HG02588 (cell line): ENCODE measurements around the gene SMPD3.

Experiments used
- ATAC-seq: cut with Tn5 transposase; IDR thresholded peaks from one replicate; pipeline ENCODE4 v1.9.1; 2021; ENCODE audit warnings: mild to moderate bottlenecking, moderate library complexity; ENCODE audit not compliant: unreplicated experiment

The SMPD3 gene

DNA sequence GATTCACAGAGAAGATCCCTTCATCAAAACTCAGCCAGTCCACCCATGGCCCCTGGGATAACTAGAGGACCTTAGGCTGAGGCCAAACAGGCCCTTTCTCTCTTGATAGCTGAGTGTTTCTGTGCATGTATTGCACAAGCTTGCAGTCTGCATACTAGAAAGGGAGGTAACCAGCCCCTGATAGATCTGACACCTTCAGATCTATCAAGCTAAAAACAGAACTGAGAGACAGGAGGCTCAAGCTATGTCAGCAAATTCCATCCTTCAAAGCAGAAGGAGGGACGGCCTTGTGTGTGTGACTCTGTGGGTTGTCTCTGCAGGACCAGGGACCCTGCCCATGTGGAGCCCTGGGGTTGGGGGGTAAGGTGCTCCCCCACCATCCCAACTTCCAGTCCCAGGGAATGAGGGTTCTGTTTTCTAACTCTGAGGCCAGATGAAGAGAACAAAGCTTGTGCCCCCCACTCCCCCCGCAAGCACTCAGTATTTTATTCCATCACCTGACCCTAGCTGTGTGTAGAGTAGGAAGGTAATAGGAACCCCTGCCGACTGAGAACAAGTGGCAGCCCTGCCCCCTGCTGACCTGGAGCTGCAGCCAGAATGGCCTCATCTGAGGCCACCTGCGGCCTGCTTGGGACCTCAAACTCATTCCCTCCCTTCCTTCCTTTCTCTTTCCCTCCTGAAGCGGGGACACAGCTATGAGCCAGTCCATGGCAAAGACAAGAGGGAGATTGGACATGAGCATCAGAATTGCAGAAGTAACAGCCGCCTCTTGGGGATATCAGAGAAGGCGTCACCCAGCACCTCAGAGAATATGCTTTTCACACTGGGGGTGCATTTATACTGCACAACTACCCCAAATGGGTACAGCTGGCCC lies 63.8 kb downstream of the SMPD3 start:
- ATAC-seq, result no peak

DNA sequence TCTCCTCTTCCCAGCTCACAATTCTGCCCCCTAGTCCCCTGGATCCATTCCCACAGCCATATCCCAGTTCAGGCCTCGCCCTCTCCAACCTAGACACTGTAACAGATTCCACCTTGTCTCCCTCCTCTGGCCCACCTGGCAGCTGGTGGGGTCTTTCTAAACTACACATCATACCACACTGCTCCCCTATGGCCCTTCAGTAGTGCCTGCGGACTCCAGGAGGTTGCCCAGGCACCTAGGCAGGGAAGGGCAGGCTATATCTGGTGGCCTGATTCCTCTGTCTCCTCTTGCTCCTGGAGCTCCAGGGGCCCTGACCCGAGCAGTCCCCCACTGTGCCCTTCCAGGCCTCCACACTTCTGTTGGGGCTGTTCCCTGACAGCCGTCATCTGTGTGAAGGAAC lies 64.5 kb downstream of the SMPD3 start:
- ATAC-seq, result no peak

DNA sequence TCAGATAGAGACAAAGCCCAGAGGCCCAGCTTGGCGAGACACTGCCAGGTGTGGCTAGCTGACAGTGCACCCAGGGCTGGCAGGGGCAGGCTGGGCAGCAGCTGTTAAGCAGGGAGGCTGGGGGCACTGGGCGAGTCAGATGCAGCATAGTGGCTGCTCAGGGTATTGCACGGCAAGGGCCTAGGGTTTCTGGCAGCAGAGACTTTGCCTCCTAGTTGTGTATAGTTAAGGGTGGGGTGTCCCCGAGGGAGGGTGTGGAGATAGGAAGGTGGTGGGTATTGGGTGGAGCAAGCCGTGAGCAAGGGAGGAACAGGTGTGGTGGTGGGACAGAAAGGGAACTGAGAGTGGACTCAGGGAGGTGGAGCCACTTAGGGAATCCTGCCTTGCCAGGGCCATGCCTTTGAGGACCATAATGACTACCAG lies 66.0 kb downstream of the SMPD3 start:
- ATAC-seq, result no peak

DNA sequence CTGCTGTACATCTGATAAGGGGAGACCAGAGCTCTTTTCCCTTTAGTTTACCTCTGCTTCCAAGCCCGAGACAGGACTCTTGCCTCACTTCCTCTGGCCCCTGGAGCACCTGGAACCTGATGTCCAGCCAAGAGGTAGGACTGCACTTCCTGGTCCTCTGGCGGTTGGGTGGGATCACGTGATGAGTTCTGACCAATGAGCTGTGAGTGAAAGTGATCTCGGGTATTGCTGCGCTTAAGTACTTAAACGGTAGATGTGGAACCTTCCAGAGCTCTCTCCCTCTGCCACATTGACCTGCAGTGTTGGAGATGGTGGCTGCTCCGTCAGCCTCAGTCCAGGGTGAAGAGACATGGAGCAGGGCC lies 67.0 kb downstream of the SMPD3 start:
- no peak for ATAC-seq

DNA sequence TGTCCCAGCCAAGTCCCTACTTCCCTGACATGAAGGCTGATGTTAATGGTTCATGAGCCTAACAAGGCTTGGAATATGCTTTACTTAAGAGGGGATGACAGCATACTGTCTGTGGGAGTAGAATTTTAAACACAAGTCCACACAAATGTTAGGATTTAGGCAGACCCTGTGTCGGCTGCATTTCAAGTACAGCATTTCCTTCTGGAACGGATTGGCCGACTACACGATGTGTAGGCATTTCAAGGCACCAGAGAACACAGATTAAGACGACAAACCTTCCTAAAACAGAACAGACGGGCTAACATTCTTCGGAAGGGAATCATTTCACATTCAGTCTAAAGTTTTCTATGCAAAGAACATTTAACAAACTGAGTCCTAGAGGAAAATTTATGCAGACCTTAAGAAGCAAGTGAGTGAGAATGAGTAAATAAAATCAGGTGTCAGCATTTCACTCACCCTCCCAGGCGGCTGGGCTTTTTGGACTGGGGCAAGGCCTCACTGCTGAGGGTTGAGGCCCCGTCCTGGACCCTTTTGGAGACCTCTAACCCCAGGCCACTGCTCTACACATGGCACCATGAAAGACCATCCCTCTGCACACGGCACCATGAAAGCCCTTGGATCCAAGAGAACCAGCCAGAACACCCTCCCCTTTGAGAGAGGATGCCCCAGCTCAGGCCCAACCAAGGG lies 67.5 kb downstream of the SMPD3 start:
- no peak for ATAC-seq

DNA sequence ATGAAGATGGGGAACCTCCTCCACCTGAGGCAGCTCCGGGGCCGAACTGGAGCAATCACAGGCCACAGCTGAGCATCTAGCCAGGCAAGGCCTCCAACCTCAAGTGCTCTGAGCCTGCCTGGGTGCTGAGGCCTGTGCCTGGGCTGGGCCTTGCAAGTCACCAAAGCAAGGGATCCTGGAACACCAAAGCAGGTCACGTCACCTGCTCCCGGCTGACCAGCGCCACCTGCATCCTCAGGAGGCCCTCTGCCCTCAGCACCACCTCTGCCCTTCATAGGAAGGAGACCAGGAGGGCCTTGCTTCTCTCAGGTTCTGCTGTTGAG lies 68.0 kb downstream of the SMPD3 start:
- no peak for ATAC-seq

DNA sequence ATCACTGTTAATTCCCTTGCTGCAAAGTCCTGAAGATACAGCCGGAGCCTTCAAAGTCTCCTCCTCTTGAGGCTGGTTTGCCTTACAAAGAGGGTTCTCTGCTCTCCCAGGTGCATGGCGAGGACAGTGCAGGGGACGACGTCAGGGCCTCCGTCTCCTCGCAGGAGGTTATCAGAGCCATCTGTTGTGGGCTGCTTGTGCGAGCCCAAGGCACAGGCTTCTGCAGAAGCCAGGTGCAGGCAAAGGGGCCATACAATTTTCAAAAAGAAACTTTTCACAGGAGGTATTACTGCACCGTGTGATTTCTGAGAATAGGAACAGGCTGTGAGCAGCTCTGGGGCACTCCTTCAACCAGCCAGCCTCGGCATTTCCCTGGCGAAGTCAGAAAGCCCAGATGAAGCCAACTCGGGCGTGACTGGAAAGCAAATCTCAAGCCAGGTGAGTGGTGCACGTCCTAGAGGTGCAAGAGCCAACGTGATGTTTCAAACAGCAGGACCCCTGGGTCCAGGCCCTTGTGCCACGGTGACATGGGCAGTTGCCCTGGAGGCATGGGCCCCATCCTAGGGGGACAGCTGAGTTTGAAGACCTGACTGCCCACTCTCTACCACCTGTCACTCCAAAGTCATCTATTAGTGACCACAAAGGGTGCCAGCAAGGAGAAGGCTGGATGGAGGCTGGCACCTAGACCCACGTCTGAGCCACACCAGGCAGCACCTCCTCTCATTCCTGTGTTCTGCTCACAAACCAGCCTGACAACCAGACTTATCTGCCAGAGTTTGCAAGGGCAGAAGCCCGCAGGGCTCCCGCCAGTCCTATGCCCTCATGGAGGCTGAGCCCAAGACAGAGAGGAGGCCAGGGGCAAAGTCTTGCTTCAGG lies 68.6 kb downstream of the SMPD3 start:
- no peak for ATAC-seq

DNA sequence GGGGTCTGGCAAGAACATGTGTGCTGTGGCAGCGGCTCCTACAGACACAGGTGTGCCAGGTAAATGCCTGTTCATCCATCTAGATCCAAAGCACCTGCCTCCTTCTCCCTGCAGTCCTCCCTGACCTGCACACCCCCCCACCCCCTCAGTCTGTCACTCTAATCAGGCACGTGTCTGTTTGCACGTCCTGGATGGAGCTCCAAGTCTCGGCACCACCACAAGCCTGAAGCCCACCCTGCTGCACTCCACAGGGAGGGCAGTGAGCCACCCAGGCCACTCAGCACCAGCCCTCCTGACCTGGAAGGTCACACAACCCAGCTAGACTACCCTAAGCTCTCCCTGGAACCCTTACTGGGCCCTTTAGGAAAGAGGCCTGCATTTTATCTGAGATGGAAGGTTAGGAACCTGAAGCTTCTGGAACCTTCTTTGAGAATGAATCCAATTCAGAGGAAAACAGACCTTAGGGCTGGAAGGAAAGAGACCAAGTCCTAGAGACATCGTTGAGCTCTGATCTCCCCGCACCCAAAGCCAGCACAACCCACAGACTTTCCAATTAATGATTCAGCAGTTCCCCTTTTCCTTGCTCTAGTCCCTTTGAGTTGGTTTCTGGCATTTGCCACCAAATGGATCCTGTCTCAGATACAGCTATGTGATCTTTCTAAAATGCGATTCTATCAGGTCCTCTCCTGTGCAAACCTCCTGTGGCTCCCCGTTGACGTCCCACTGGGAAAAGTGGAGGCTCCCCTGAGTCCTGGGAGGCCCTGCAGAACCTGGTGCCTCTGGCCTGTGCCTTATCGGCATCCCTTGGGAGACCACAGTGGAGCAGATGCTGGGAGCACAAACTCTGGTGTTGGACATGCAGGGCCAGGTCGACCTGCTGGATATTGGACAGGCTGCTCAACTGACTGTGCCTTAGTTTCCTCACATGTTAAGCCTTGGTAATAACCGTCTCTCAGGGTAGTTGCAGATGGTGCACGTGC lies 69.6 kb downstream of the SMPD3 start:
- ATAC-seq, result no peak

DNA sequence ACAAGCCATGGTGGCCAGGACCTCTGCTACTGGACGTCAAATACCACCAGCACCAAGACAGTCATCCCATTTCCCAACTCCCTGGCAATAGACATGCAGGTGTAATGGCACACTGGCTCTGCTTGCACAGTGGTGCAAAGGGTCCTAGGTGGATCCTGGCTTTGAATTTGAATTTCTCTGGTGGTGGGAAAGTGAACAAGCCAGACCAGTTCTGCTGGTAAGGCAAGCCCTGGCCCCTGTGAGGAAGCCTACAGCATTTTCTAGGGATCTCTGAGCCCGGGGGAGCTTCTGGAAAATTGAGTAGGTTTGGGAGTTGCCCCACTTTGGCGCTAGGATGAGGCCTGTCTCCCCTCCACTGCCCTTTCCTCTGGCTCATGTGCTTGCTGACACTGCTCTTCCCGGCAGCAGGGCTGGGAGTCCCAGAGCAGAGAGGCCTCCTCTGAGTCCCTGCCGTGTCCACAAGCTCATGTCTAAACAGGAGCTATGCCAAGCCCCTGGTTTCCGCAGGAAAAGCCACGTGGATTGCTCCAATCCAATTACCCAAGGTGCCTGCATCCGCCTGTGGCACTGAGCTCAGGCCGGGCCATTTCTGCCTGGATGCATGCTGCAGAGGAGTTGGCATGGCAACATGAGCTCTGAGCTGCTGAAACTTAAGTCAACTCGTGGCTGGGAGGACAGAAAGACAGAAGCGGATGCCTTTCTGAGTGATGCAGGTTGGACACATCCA lies 70.5 kb downstream of the SMPD3 start:
- no peak for ATAC-seq

DNA sequence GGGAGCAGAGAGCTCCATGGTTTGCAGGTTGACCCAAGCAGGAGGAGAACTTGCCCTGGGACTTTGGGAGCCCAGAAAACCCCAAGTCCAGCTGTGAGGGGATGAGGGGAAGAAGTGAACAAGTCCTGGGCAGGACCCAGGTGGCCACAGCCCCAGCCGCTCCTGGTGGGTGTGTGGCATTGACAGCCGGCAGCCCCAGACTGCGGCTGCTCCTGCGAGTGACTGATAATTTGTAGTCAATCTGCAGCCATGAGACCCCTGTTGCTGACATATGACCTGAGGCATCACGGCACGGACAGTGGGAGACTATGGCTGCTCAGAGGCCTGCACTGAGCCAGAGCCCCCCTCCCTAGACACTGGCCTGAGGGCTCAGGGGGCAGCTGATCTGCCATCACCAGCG lies 71.1 kb downstream of the SMPD3 start:
- ATAC-seq, result no peak

DNA sequence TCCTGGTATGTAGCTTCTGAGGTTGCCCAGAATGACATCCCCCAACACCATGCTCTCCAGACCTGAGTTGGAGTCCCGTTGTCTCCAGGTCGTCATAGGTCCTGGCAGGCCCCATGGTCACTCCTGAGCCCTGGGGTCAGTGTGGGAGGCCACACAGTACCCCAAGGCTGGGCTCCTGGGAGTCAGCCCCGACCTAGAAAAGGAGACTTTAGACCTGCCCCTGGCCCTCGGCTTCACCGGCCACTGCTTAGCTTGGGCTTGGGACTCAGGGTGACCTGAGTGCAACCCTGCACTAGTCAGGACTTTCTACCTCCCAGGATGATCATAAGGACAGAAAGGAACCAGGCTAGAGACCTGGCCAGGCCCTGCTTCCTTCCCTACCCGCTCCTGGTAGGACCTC lies 71.7 kb downstream of the SMPD3 start:
- ATAC-seq, result no peak

DNA sequence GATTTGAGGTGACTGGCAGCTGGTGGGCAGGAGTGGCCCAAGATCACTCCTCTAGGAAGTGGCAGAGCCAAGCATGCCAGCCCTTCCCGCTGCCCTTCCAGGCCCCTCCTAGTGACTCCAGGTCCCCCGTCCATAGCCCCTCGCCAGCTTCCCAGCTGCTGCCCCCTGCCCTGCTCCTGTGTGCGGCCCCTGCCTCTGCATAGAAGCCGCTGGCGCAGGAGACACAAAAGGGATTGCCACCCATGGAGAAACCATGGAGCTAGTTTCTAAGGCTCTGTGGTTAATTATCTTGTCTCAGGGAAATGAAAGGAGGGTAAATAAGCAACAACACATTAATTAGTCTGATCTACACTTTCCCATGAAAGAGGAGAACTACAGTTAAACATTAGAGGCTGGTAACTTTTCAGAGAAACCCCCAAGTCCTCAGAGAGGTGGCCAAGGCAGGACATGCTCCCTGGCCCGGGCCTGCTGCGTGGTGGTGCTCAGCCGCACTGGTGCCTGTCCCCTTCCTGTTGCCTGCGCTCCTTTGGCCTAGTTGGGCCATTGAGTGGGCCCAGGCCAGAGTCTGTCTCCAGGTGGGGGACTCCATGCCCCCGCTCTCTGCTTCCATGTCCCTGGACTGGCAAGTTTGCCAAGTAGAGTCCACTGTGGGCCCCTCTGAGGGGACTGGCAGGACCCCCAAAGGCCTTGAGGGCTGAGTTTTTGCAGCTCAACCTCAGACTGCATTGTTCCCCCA lies 72.3 kb downstream of the SMPD3 start:
- ATAC-seq, result no peak

DNA sequence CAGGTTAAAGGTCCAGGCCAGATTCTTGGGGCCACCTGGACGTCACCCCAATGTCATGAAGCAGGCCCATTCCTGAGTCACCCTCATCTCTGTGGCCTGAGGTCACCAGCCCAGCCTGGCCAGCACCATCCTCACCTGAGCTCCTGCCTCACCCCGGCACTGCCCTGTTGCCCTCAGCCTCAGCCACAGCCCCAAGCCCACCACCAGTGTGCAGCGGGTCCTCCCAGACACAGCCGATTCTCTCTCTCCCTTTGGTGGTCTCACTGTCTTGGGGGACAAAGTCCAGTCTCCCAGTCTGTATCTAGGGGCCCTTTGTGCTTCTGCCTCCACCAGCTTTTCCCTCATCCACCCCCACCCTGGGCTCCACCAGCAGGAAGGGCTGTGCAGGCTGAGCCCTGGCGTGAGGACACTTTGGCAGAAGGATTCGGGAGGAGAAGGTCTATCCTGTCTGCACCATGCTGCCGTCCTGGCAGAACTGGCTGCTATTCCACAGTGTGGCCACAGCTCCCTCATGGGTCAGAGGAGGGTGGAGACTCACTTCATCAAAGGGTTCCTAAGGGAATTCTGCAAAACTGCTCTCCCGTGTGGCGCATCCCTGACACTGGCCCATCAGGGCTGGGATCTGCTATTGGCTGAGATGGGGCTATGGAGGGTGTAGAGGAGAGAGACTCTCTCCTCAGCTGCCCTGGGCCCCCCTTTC lies 73.2 kb downstream of the SMPD3 start:
- no peak for ATAC-seq

DNA sequence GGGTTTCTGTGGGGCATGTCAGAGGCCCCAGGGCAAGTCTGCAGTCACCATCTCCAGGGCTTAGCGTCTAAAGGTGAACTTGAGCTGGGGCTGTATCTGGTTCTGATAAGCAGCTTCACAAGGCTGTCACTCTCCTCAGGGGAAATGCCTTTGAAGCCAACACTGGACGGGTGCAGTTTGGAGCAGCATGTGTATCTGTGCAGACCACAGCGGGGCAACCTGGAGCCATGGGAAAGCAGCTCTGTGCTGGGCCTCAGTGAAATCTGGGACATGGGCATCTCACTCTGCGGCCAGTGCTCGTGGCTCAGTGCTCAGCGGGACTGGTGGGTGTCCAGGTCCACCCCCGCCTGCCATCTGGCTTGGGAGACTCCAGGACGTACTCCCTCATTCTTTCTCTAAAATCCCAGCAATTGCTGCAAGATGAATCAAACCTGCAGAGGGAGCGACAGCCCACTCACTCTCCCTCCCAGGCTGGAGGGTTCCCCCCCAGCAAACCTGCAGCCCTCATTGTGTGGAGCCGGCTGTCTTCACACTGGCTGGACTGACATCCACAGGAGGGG lies 74.0 kb downstream of the SMPD3 start:
- ATAC-seq, result no peak

DNA sequence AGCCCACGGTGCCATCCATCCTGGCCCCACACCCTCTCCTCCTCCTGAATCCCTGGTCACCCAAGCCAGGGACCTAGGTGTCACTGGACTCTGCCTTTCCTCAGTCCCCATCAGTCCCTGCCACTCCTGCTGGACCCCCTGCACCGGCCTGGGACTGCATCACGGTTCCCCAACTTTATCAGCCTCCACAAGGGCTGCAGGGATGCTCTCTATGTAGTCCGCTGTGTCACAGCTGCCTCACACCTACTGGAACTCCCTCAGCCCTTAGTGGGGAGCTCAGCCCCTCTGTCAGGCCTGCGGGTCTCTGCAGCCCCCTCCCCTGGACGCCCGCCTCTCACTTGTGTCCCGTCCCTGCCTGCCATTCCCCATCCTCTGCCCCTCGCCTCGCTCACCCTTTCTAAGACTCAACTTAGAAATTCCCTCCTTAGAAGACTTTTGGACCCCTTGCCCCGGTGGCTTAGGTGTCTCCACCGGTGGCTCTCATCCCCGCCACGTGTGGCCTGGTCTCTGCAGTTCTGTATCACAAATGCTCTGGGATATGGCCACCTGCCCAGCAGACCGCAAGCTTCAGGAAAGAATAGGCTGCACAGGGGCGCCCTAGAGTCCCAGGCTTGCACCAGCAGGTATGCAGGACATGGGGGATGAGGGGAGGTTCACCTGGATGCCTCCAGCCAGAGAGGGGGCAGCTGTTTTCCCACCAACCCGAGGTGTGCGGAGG lies 74.6 kb downstream of the SMPD3 start:
- no peak for ATAC-seq

DNA sequence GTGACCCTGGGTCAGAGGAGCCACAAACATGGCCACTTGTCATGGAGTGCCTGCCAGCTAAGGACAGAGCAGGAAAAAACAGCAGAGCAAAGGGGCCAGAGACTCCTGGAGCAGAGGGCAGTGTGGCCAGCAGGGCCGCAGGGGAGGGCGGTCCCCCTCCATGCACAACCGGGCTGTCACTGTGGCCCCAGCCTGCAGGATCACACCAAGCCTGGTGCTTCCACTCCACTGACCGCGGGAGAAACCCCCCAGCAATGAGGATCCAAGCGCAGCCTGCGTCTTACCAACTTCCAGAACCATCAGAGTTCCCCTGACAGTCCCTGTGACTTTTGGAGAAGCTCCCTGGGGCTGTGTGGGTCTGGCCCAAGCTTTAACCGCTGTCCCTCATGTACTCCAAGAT lies 75.5 kb downstream of the SMPD3 start:
- ATAC-seq, result no peak

DNA sequence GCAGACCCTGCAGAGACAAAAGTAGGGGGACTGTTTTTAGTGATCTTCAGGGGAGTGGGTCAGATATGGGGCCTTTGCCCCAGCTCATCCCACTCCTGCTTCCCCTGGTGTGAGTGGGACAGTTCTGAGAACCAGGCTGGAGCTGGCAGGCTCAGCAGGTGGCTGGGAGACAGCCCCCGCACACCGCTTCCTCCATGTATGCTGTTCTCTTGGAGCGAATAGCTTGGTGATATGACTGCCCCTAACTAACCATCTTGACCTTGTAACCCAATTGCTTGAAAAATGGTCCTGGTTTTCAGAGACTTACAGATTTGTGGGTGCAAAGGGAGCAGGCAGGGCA lies 76.0 kb downstream of the SMPD3 start:
- no peak for ATAC-seq
